ENCODE measurements around the gene VPS54.

- TF ChIP-seq ZFP30 (CRISPR knock-in tag; IDR thresholded peaks at IDR 0.05; ENCODE audit: borderline replicate concordance) = no peak
- TF ChIP-seq ZBTB49 (CRISPR knock-in tag; IDR thresholded peaks at IDR 0.05; ENCODE audit: borderline replicate concordance) = no peak
These were observed 147.4 kb downstream of the VPS54 start for GRCh38 chr2:63871864-63872263.

Measured in K562 (cell line).